ENCODE data around the gene CAPRIN1. TPM values are rescaled to one million over a fixed set of nuclear protein-coding genes. Genes with fewer than 3 reads are reported as not detected.

Gene CAPRIN1
- total and polyA plus RNA-seq, 2 of the 8 experiments (the other 6 are each of a cell fraction or from before 2014, with no cell fraction given): 221 to 317 TPM

DNA sequence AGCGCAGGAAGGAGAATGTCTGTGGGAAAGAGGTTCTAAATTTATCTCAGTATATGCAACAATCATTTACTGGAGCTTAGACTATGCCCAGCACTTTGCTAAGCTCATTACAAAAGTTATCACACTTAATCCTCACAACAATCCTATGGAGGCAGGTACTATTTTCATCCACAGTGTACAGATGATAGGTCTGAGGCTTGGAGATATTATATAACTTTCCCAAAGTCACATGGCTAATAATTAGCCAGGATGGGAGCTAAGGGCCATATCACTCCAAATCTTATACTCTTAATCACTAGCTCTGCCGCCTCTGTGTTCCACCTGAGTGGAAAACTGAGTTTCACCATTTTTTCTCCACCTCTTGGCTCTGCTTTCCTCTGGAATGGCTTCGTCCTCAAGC is 47.3 kb upstream of the CAPRIN1 start:
- H4K91ac ChIP-seq (replicated peaks; ENCODE audit: insufficient read length, low read length): no peak overlapping the region
- H3K4ac ChIP-seq (replicated peaks; ENCODE audit: insufficient read length, low read depth, low read length): no peak overlapping the region
- no peak overlapping the region for H4K8ac ChIP-seq (ENCODE audit: extremely low read depth, insufficient read depth, low read length)
- ChIA-PET POLR2A (ENCODE audit: partially characterized antibody) (interaction anchor here (1.0 kb wide), 1 partner anchor 100 kb away, joined by 3 read pairs; no protein-coding TSS in a partner anchor), CTCF (ENCODE audit: partially characterized antibody) (interaction anchor here (1.2 to 1.6 kb wide), 2 partner anchors 16 to 36 kb away, joined by 3 to 5 read pairs; no protein-coding TSS in a partner anchor)
- H2BK5ac ChIP-seq (ENCODE audit: low read depth, low read length): no peak overlapping the region
- H3K27me3 ChIP-seq (replicated peaks in 1 of 4; ENCODE audit: control insufficient read depth in 3 of 4, extremely low read depth in 1 of 4, insufficient read depth in 3 of 4, low read length in 3 of 4): no peaks in the 10 kb centered on the region
- H3K23me2 ChIP-seq (ENCODE audit: low read depth, low read length): no peaks in the 10 kb centered on the region
- H2AK5ac ChIP-seq (ENCODE audit: low read depth, low read length): no peak overlapping the region
- no peak overlapping the region for H3K4me3 ChIP-seq (ENCODE audit: extremely low read depth in 1 of 4, insufficient read depth in 2 of 4, low read depth in 3 of 4, low read length in 4 of 4)
- H3K9ac ChIP-seq (replicated peaks in 1 of 4; ENCODE audit: extremely low read depth in 1 of 4, low read depth in 3 of 4, low read length in 3 of 4): no peak overlapping the region
- 83% methylated on average over 3 of the region's 3 CpGs; no CpG with 5 or more reads in 1 of the 2 experiments for WGBS, 2 experiments (ENCODE audit: extremely low coverage in 1 of 2, insufficient coverage in 1 of 2, insufficient read length in 1 of 2, insufficient replicate concordance in 2 of 2, low coverage in 1 of 2, low lambda C conversion rate in 2 of 2, missing lambda C conversion rate in 1 of 2)
- H3K56ac ChIP-seq (replicated peaks; ENCODE audit: insufficient read length, low read depth, low read length): no peak overlapping the region
- no peak overlapping the region for H2BK12ac ChIP-seq (ENCODE audit: low read depth, low read length)
- H3K9me3 ChIP-seq (ENCODE audit: insufficient read depth in 2 of 2, low read depth in 1 of 2, low read length in 1 of 2): no peaks in the 10 kb centered on the region
- DNase-seq (ENCODE audit: low read depth in 1 of 2, low spot score in 2 of 2) (no peak), FAIRE-seq (no peak)
- H3K4me1 ChIP-seq (replicated peaks in 1 of 4; ENCODE audit: control insufficient read depth in 3 of 4, insufficient read depth in 4 of 4, low read length in 3 of 4): no peaks in the 10 kb centered on the region
- H3K4me2 ChIP-seq (ENCODE audit: insufficient read depth in 1 of 2, low read depth in 2 of 2, low read length in 2 of 2): no peak overlapping the region
- H3K27ac ChIP-seq (ENCODE audit: low read depth, low read length): no peak overlapping the region
- no peak overlapping the region for H2BK20ac ChIP-seq (ENCODE audit: low read length)
- H2BK15ac ChIP-seq (ENCODE audit: low read length): no peak overlapping the region
- H2BK120ac ChIP-seq (replicated peaks; ENCODE audit: low read depth, low read length): no peak overlapping the region
- no peak overlapping the region for H3K18ac ChIP-seq (ENCODE audit: extremely low read depth, low read length)
- H4K20me1 ChIP-seq (replicated peaks in 1 of 2; ENCODE audit: control insufficient read depth in 1 of 2, insufficient read depth in 2 of 2, low read length in 2 of 2): no peaks in the 10 kb centered on the region
- no peaks in the 10 kb centered on the region for H3K79me2 ChIP-seq (ENCODE audit: control insufficient read depth in 1 of 2, insufficient read depth in 2 of 2, low read length in 2 of 2)
- no peaks in the 10 kb centered on the region for H3K36me3 ChIP-seq (ENCODE audit: control insufficient read depth in 2 of 4, insufficient read depth in 4 of 4, low read length in 3 of 4)
- no peak overlapping the region for H4K5ac ChIP-seq (ENCODE audit: insufficient read length, low read depth, low read length)
- H3K23ac ChIP-seq (ENCODE audit: insufficient read length): no peak overlapping the region
- no peak overlapping the region for H2AFZ ChIP-seq (ENCODE audit: low read length)
- no peak overlapping the region for H3K14ac ChIP-seq (ENCODE audit: insufficient read length)
- H3K79me1 ChIP-seq (ENCODE audit: low read depth, low read length): no peaks in the 10 kb centered on the region
- TF ChIP-seq POLR2A (IDR thresholded peaks at IDR 0.05; ENCODE audit: control extremely low read depth in 1 of 2, low read depth in 2 of 2, low read length in 2 of 2) (no peak), SUZ12 (IDR thresholded peaks at IDR 0.05; ENCODE audit: low read length) (no peak), TCF12 (IDR thresholded peaks at IDR 0.05; ENCODE audit: low read depth, low read length) (no peak), CBX5 (IDR thresholded peaks at IDR 0.05; ENCODE audit: low read depth, low read length) (no peak), ATF3 (IDR thresholded peaks at IDR 0.05; ENCODE audit: insufficient read depth, low read depth, low read length) (no peak), EZH2 (IDR thresholded peaks at IDR 0.05; ENCODE audit: low read depth, low read length, severe bottlenecking) (no peak), TBP (IDR thresholded peaks at IDR 0.05; ENCODE audit: low read depth, low read length) (no peak)
